IMR-90 (cell line): Measurements from ENCODE around the gene PCBP3. TPM values are rescaled to one million over a fixed set of nuclear protein-coding genes. Genes with fewer than 3 reads are reported as not detected.

Source experiments
- ATAC-seq: fragments of 200-7000 bp; cut with Tn5 transposase; 2 replicates; pipeline ENCODE4 v1.9.1; 2020; ENCODE audit warnings: low read depth, mild to moderate bottlenecking, moderate library complexity
- BruUV-seq: library from RNA; stranded (reverse); fragments of 400-500 nt; replicated peaks from 2 replicates; lab custom pipeline; 2021; lab: Mats Ljungman, UMichigan
- CTCF ChIA-PET: fragments of 300-600 bp; formaldehyde crosslinking; extraction: SDS; loops from one replicate; lab custom pipeline; 2021; ENCODE audit warnings: antibody characterized with exemption; lab: Yijun Ruan, JAX
- POLR2A ChIA-PET: fragments of 300-600 bp; sonication (Branson Sonifier 250); formaldehyde crosslinking; loops from one replicate; lab custom pipeline; 2022; ENCODE audit warnings: antibody characterized with exemption; ENCODE audit not compliant: unreplicated experiment; lab: Charles Lee
- DNase-seq: peaks from one replicate; pipeline ENCODE4 v3.0.0; 2013
- H2AFZ ChIP-seq: replicated peaks from 2 replicates; pipeline ENCODE3; 2013; ENCODE audit warnings: low read length, mild to moderate bottlenecking; ENCODE audit not compliant: poor library complexity
- H2AK5ac ChIP-seq: 2 replicates; pipeline ENCODE4 v1.6.1; 2013; ENCODE audit warnings: low read depth, low read length, inconsistent platforms
- H2AK9ac ChIP-seq: replicated peaks from 2 replicates; pipeline ENCODE3; 2013; ENCODE audit warnings: mild to moderate bottlenecking, low read depth, low read length, moderate library complexity; ENCODE audit not compliant: poor library complexity
- H2BK120ac ChIP-seq: 2 replicates; pipeline ENCODE4 v1.6.1; 2013; ENCODE audit warnings: low read depth, low read length, inconsistent platforms
- H2BK15ac ChIP-seq: 3 replicates; pipeline ENCODE4 v1.6.1; 2013; ENCODE audit warnings: low read depth, low read length, inconsistent platforms
- H2BK20ac ChIP-seq: 2 replicates; pipeline ENCODE4 v1.6.1; 2013; ENCODE audit warnings: low read depth, mild to moderate bottlenecking, inconsistent platforms, low read length, moderate library complexity
- H2BK5ac ChIP-seq: 2 replicates; pipeline ENCODE4 v1.6.1; 2013; ENCODE audit warnings: mild to moderate bottlenecking, low read depth, low read length, inconsistent platforms; ENCODE audit not compliant: poor library complexity, severe bottlenecking
- H3K14ac ChIP-seq: replicated peaks from 2 replicates; pipeline ENCODE4 v1.6.1; 2013; ENCODE audit warnings: low read depth, low read length, inconsistent platforms
- H3K18ac ChIP-seq: 2 replicates; pipeline ENCODE4 v1.6.1; 2013; ENCODE audit warnings: low read depth, low read length, control low read depth
- H3K23ac ChIP-seq: 2 replicates; pipeline ENCODE4 v1.6.1; 2013; ENCODE audit warnings: low read depth, low read length, inconsistent platforms
- H3K27ac ChIP-seq: 2 replicates; pipeline ENCODE4 v1.5.1; 2013; ENCODE audit warnings: mild to moderate bottlenecking, control low read depth, low read length; ENCODE audit not compliant: insufficient read depth
- H3K27me3 ChIP-seq: 2 replicates; pipeline ENCODE4 v1.6.1; 2013; ENCODE audit warnings: low read length; ENCODE audit not compliant: control insufficient read depth, insufficient read depth
- H3K36me3 ChIP-seq: 2 replicates; pipeline ENCODE4 v1.6.1; 2013; ENCODE audit warnings: low read length, mixed read lengths; ENCODE audit not compliant: control insufficient read depth, insufficient read depth
- H3K4ac ChIP-seq: 2 replicates; pipeline ENCODE4 v1.6.1; 2013; ENCODE audit warnings: low read depth, low read length, inconsistent platforms
- H3K4me1 ChIP-seq: 2 replicates; pipeline ENCODE4 v1.6.1; 2013; ENCODE audit warnings: low read length, mixed read lengths; ENCODE audit not compliant: control insufficient read depth, insufficient read depth
- H3K4me2 ChIP-seq: 2 replicates; pipeline ENCODE4 v1.6.1; 2013; ENCODE audit warnings: low read depth, mild to moderate bottlenecking, control low read depth, low read length, moderate library complexity
- H3K4me3 ChIP-seq: 2 replicates; pipeline ENCODE4 v1.5.1; 2013; ENCODE audit warnings: low read depth, mild to moderate bottlenecking, control low read depth, low read length, moderate library complexity; ENCODE audit not compliant: insufficient read depth
- H3K56ac ChIP-seq: 2 replicates; pipeline ENCODE4 v1.6.1; 2013; ENCODE audit warnings: low read length, inconsistent platforms; ENCODE audit not compliant: insufficient read depth; ENCODE audit errors: extremely low read depth
- H3K79me1 ChIP-seq, 2 experiments: 2 replicates each; pipeline ENCODE4 v1.6.1; 2013; ENCODE audit warnings: low read length in 2 of 2, inconsistent platforms in 1 of 2, low read depth in 1 of 2
- H3K9ac ChIP-seq: 2 replicates; pipeline ENCODE4 v1.6.1; 2013; ENCODE audit warnings: low read depth, low read length, control low read depth
- H3K9me1 ChIP-seq: 2 replicates; pipeline ENCODE4 v1.6.1; 2013; ENCODE audit warnings: low read length, inconsistent platforms; ENCODE audit not compliant: insufficient read depth
- H3K9me3 ChIP-seq: 2 replicates; pipeline ENCODE4 v1.6.1; 2013; ENCODE audit warnings: low read length; ENCODE audit not compliant: control insufficient read depth, insufficient read depth
- H4K20me1 ChIP-seq: 2 replicates; pipeline ENCODE4 v1.6.1; 2013; ENCODE audit warnings: low read length, inconsistent platforms; ENCODE audit not compliant: insufficient read depth
- H4K5ac ChIP-seq: 2 replicates; pipeline ENCODE4 v1.6.1; 2013; ENCODE audit warnings: mild to moderate bottlenecking, low read depth, low read length, control low read depth
- H4K8ac ChIP-seq, 2 experiments: 2 replicates each; pipeline ENCODE4 v1.6.1; 2013; ENCODE audit warnings: low read depth in 2 of 2, low read length in 2 of 2, control low read depth in 1 of 2, inconsistent platforms in 1 of 2
- H4K91ac ChIP-seq: 2 replicates; pipeline ENCODE4 v1.6.1; 2013; ENCODE audit warnings: low read depth, low read length, inconsistent platforms; ENCODE audit not compliant: insufficient read depth
- CTCF ChIP-seq: conservative IDR thresholded peaks from 2 replicates; pipeline ENCODE4 v1.5.1; 2012; ENCODE audit warnings: mild to moderate bottlenecking, low read depth, low read length, improper control_type of control experiment
- FOS ChIP-seq: fragments of 150-350 bp; IDR thresholded peaks from 2 replicates; pipeline ENCODE4 v1.6.1; 2016; ENCODE audit warnings: low read depth, low read length
- NFE2L2 ChIP-seq: fragments of 150-350 bp; IDR thresholded peaks from 2 replicates; pipeline ENCODE4 v1.6.1; 2016; ENCODE audit warnings: low read depth, mild to moderate bottlenecking, low read length
- POLR2A ChIP-seq: IDR thresholded peaks from 2 replicates; pipeline ENCODE4 v1.6.1; 2012; ENCODE audit warnings: mild to moderate bottlenecking, low read depth, low read length
- RCOR1 ChIP-seq: IDR thresholded peaks from 2 replicates; pipeline ENCODE4 v1.6.1; 2012; ENCODE audit warnings: mild to moderate bottlenecking, low read length, improper control_type of control experiment; ENCODE audit not compliant: insufficient replicate concordance
- RFX5 ChIP-seq: IDR thresholded peaks from 2 replicates; pipeline ENCODE4 v1.8.0; 2012; ENCODE audit warnings: low read depth, mild to moderate bottlenecking, low read length, moderate library complexity
- SMC3 ChIP-seq: fragments of 150-350 bp; IDR thresholded peaks from 2 replicates; pipeline ENCODE4 v1.6.1; 2016; ENCODE audit warnings: low read depth, mild to moderate bottlenecking, antibody characterized with exemption, low read length, moderate library complexity
- WGBS, 2 experiments: methylation state at CpG; one replicate each; pipeline versions ENCODE4 v1.1.5 to v1.1.7; 2013; ENCODE audit warnings: missing lambda C conversion rate in 2 of 2; ENCODE audit not compliant: insufficient read length in 1 of 2; ENCODE audit errors: extremely low coverage in 2 of 2; 5-methylcytosine and 5-hydroxymethylcytosine counted together
- dilution Hi-C: fragments of 300-500 bp; cut with HindIII; formaldehyde crosslinking; loops from one replicate; pipeline ENCODE4 v1.14.3; 2018; ENCODE audit warnings: low sequenced_read_pairs; ENCODE audit not compliant: unreplicated experiment
- in situ Hi-C: fragments of 300-500 bp; cut with MboI; formaldehyde crosslinking; loops from 3 replicates; pipeline ENCODE4 v1.14.3; 2019; ENCODE audit warnings: low sequenced_read_pairs, inconsistent platforms, mixed read lengths
- intact Hi-C: fragments of 100-400 bp; cut with micrococcal nuclease; formaldehyde crosslinking; loops from 2 replicates; pipeline ENCODE4 v1.10.0; 2022
- polyA plus RNA-seq, 3 experiments: library from polyadenylated mRNA; depleted of rRNA; stranded (reverse); fragments of >200 nt; gene quantifications; 2 replicates each; pipeline ENCODE4 v1.2.3, GENCODE V29; 2012; ENCODE audit warnings: low replicate concordance in 1 of 3
- total RNA-seq: library from RNA; depleted of rRNA; stranded (reverse); fragments of >200 nt; gene quantifications from 2 replicates; pipeline ENCODE4 v1.2.3, GENCODE V29; 2012

PCBP3 gene
- total and polyA plus RNA-seq, 2 of the 4 experiments (the other 2 are of a cell fraction) = 2.9 to 3.9 TPM

GRCh38 chr21:45699251-45699942 is 55.9 kb downstream of the PCBP3 start:
- WGBS, 2 experiments = no CpG with 5 or more reads among the region's 7 CpGs
- no peak overlapping the region for H3K4me2 ChIP-seq
- H3K23ac ChIP-seq = no peak overlapping the region
- H4K8ac ChIP-seq = no peak overlapping the region
- BruUV-seq = no TSS peak
- DNase-seq (no peak), ATAC-seq (no peak)
- H3K36me3 ChIP-seq = no peaks in the 10 kb centered on the region
- H4K20me1 ChIP-seq = peaks cover 4% of the 10 kb centered on the region; the same call in 1 of the 2 replicates
- H3K27ac ChIP-seq = no peak overlapping the region
- no peak overlapping the region for H4K5ac ChIP-seq
- 0 out of 4 replicates have a peak, but pooled peaks cover 0 to 4% of the 10 kb centered on the region in 2 experiments for H3K79me1 ChIP-seq
- H2AK9ac ChIP-seq = no peak overlapping the region
- no peak overlapping the region for H3K4ac ChIP-seq
- H2AFZ ChIP-seq = no peak overlapping the region
- no peak overlapping the region for H3K4me3 ChIP-seq
- H2BK15ac ChIP-seq = no peak overlapping the region
- H2BK120ac ChIP-seq = no peak overlapping the region
- no peak overlapping the region for H3K14ac ChIP-seq
- intact Hi-C loops = no loop called here
- H2BK20ac ChIP-seq = no peak overlapping the region
- no peak overlapping the region for H3K18ac ChIP-seq
- H2BK5ac ChIP-seq = no peak overlapping the region
- in situ Hi-C loops = no loop called here
- peaks cover 3% of the 10 kb centered on the region; the same call in 1 of the 2 replicates for H3K4me1 ChIP-seq
- no peak overlapping the region for H3K9ac ChIP-seq
- dilution Hi-C loops = no loop called here
- ChIA-PET CTCF (no interaction called here), POLR2A (no interaction called here)
- H4K91ac ChIP-seq = no peak overlapping the region
- H3K27me3 ChIP-seq = no peaks in the 10 kb centered on the region
- TF ChIP-seq RCOR1 (no peak), NFE2L2 (no peak), RFX5 (no peak), POLR2A (no peak), SMC3 (no peak), CTCF (no peak), FOS (no peak)
- peaks cover 2% of the 10 kb centered on the region; the same call in 1 of the 2 replicates for H3K9me3 ChIP-seq
- H3K9me1 ChIP-seq = peaks cover 5% of the 10 kb centered on the region; the same call in 1 of the 2 replicates
- no peak overlapping the region for H2AK5ac ChIP-seq
- H3K56ac ChIP-seq = no peak overlapping the region
